OCI-LY1 (cell line): ENCODE measurements around the gene CAB39.

Experiments
- EZH2 ChIP-seq: fragments of 200-600 bp; sonication (generic), shearing (Covaris generic); IDR thresholded peaks from 2 replicates; pipeline ENCODE4 v1.8.0; 2017; ENCODE audit warnings: borderline replicate concordance, mixed run types, mild to moderate bottlenecking, antibody characterized with exemption, low read length, moderate library complexity, mixed read lengths
- TF ChIP-seq, protein P1 (sequence below): fragments of 200-600 bp; sonication (generic), shearing (Covaris generic); IDR thresholded peaks from 2 replicates; pipeline ENCODE4 v1.5.1; 2017; ENCODE audit warnings: mild to moderate bottlenecking, antibody characterized with exemption, low read length, moderate library complexity, mixed read lengths

DNA sequence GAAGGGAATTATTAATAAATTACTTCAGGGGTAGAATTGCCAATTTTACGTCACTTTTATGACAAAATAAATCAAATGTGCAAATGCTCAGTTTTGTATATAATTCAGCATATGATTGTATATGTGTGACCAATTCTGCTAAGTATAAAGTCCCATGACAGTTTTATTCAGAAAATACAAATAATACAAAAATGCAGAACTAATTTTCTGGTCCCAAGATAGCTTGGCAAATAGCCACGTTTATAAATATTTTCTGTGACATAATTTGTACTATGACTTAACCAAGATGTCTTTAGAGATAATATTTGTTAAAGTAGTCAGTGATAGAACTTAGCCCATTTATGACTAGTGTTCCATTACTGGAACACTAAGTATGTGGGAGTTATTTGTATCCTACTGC is 24.2 kb upstream of the CAB39 start:
- TF ChIP-seq, protein P1, sequence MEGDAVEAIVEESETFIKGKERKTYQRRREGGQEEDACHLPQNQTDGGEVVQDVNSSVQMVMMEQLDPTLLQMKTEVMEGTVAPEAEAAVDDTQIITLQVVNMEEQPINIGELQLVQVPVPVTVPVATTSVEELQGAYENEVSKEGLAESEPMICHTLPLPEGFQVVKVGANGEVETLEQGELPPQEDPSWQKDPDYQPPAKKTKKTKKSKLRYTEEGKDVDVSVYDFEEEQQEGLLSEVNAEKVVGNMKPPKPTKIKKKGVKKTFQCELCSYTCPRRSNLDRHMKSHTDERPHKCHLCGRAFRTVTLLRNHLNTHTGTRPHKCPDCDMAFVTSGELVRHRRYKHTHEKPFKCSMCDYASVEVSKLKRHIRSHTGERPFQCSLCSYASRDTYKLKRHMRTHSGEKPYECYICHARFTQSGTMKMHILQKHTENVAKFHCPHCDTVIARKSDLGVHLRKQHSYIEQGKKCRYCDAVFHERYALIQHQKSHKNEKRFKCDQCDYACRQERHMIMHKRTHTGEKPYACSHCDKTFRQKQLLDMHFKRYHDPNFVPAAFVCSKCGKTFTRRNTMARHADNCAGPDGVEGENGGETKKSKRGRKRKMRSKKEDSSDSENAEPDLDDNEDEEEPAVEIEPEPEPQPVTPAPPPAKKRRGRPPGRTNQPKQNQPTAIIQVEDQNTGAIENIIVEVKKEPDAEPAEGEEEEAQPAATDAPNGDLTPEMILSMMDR, result no peak
- no peak for TF ChIP-seq EZH2
